Transverse colon (tissue), 3 donors: Measurements from ENCODE around the gene ZNF33A.

Experiments
- EP300 ChIP-seq: sonication (generic); formaldehyde crosslinking; IDR thresholded peaks from one replicate; pipeline ENCODE4 v1.6.1; 2017; ENCODE audit warnings: antibody characterized with exemption, low read depth
- POLR2A ChIP-seq: fragments of 450-650 bp; IDR thresholded peaks from one replicate; pipeline ENCODE4 v1.6.1; 2016; ENCODE audit warnings: antibody characterized with exemption, mild to moderate bottlenecking, moderate library complexity
- TF ChIP-seq, protein P1 (sequence below), 5 experiments: fragments of 200-600 bp in 3 of 5; fragments of 450-650 bp in 2 of 5; sonication (generic) in 3 of 5; IDR thresholded peaks; 1 replicate in 2 of 5; 2 replicates in 3 of 5; pipeline ENCODE4 v1.5.1; 2016 to 2017; ENCODE audit warnings: antibody characterized with exemption in 5 of 5, inconsistent platforms in 3 of 5, mild to moderate bottlenecking in 2 of 5, moderate library complexity in 1 of 5

DNA sequence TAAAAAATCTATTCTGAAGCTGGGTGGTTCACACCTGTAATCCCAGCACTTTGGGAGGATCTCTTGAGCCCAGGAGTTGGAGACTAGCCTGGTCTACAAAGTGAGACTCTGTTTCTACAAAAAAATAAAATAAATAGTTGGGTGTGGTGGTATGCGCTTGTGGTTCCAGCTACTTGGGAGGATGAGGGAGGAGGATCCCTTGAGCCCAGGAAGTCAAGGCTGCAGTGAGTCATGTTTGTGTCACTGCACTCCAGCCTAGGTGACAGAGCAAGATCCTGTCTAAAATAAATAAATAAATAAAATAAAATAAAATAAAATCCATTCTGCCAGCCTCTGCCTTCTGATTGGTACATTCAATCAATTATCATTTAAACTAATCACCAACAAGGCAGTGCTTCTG lies 17.5 kb downstream of the ZNF33A start:
- TF ChIP-seq, protein P1, sequence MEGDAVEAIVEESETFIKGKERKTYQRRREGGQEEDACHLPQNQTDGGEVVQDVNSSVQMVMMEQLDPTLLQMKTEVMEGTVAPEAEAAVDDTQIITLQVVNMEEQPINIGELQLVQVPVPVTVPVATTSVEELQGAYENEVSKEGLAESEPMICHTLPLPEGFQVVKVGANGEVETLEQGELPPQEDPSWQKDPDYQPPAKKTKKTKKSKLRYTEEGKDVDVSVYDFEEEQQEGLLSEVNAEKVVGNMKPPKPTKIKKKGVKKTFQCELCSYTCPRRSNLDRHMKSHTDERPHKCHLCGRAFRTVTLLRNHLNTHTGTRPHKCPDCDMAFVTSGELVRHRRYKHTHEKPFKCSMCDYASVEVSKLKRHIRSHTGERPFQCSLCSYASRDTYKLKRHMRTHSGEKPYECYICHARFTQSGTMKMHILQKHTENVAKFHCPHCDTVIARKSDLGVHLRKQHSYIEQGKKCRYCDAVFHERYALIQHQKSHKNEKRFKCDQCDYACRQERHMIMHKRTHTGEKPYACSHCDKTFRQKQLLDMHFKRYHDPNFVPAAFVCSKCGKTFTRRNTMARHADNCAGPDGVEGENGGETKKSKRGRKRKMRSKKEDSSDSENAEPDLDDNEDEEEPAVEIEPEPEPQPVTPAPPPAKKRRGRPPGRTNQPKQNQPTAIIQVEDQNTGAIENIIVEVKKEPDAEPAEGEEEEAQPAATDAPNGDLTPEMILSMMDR (IDR thresholded peaks at IDR 0.05) = no peak
- no peak for TF ChIP-seq EP300
- no peak for TF ChIP-seq POLR2A
